MG63 (cell line): ENCODE data around the gene PDCD2L. TPM values are rescaled to one million over a fixed set of nuclear protein-coding genes. Genes with fewer than 3 reads are reported as not detected.

ENCODE experiments used
- DNase-seq: peaks from one replicate; pipeline ENCODE4 v3.0.0-alpha.2; 2020
- H3K27me3 ChIP-seq: fragments of 250-450 bp; sonication (Bioruptor Pico); 2 replicates; pipeline ENCODE4 v1.5.1; 2020; ENCODE audit warnings: mild to moderate bottlenecking, moderate library complexity
- H3K36me3 ChIP-seq: fragments of 250-450 bp; sonication (Bioruptor Pico); 2 replicates; pipeline ENCODE4 v1.5.1; 2020; ENCODE audit warnings: mild to moderate bottlenecking, moderate library complexity
- H3K4me3 ChIP-seq: fragments of 250-450 bp; sonication (Bioruptor Pico); 2 replicates; pipeline ENCODE4 v1.5.1; 2020; ENCODE audit warnings: mild to moderate bottlenecking, moderate library complexity
- H3K9me3 ChIP-seq: fragments of 250-450 bp; sonication (Bioruptor Pico); 2 replicates; pipeline ENCODE4 v1.5.1; 2020; ENCODE audit warnings: mild to moderate bottlenecking, moderate library complexity
- total RNA-seq: library from RNA; depleted of rRNA; stranded (reverse); fragments of >200 nt; shearing (Covaris generic); gene quantifications from 2 replicates; pipeline ENCODE4 v1.2.3, GENCODE V29; 2014; ENCODE audit warnings: low replicate concordance; rRNA removed

PDCD2L gene
- total RNA-seq, 1 experiment from 2014 or later, result 19.8 TPM

DNA sequence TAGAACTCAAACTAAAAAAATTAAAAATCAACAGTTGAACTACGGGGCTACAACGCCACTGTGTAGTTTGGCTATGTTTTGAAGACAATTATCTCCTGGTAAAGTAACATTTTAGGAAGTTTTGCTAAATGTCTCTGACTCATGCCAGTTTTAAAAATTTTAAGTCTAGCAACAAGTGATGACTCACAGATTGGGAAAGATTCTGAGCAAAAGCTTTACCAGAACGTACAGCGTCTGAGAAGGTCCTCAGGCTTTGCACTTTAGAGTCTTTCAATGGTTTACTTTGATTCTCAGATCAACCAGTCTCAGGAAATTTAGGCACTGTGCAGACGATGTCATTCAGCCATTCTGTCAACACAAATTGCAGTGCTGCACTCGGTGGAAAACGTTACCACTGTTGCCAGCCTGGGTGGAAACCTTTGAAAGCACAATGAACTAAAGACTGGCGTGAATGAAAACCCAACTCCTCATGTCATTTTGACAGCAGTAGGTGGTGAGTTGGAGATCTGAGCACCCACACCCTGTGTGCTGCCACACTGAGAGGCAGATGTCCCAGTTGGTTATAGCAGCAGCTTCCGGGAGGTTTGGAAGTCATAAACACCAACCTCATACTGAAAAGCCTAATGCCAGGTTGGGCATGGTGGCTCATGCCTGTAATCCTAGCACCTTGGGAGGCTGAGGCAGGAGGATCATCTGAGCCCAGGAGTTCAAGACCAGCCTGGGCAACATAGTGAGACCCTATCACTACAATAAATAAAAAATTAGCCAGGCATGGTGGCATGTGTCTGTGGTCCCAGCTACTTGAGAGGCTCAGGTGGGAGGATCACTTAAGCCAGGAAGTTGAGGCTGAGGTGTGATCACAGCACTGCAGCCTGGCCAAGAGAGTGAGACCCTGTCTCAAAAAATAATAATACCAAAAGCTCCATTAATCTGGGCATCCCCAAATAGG lies 71.1 kb downstream of the PDCD2L start:
- H3K4me3 ChIP-seq, result no peak overlapping the region
- no peak for DNase-seq
- H3K9me3 ChIP-seq, result no peaks in the 10 kb centered on the region
- H3K27me3 ChIP-seq, result no peaks in the 10 kb centered on the region
- peaks cover 50% of the 10 kb centered on the region for H3K36me3 ChIP-seq

Other genes starting within 250 kb of the PDCD2L start
- gene LSM14A, start 231.9 kb upstream of the PDCD2L start, total RNA-seq, result 54.8 and 70.6 TPM in 2 replicates
- 8.9 and 11.0 TPM in 2 replicates for gene GARRE1, start 149.8 kb upstream of the PDCD2L start, total RNA-seq
- 239 and 400 TPM in 2 replicates for gene GPI, start 39.2 kb upstream of the PDCD2L start, total RNA-seq
- gene UBA2, start 24.0 kb downstream of the PDCD2L start, total RNA-seq, result 298 and 359 TPM in 2 replicates
- gene WTIP, start 77.4 kb downstream of the PDCD2L start, total RNA-seq, result 57.1 and 82.3 TPM in 2 replicates